Mucosa of rectum (tissue), 2 donors: ENCODE results near the gene TJP1.
"Not testable (repeated sequence)": the region's sequence is repeated elsewhere in the genome, so short reads cannot be mapped to it uniquely, and the experiment has no call there.

Source experiments
- H3K27ac ChIP-seq, 2 donors: one replicate each; pipeline ENCODE4 v1.7.0; 2013; ENCODE audit warnings: inconsistent platforms in 2 of 2, low read depth in 2 of 2, low read length in 2 of 2
- H3K27me3 ChIP-seq, 2 donors: one replicate each; pipeline ENCODE4 v1.7.0; 2013; ENCODE audit warnings: low read length in 2 of 2; ENCODE audit not compliant: control insufficient read depth in 2 of 2, insufficient read depth in 2 of 2
- H3K36me3 ChIP-seq, 2 donors: one replicate each; pipeline ENCODE4 v1.7.0; 2013; ENCODE audit warnings: low read length in 2 of 2; ENCODE audit not compliant: control insufficient read depth in 2 of 2, insufficient read depth in 2 of 2
- H3K4me1 ChIP-seq, 2 donors: one replicate each; pipeline ENCODE4 v1.7.0; 2013; ENCODE audit warnings: low read length in 2 of 2, mild to moderate bottlenecking in 1 of 2; ENCODE audit not compliant: control insufficient read depth in 2 of 2, insufficient read depth in 2 of 2
- H3K4me3 ChIP-seq, 2 donors: one replicate each; pipeline ENCODE4 v1.7.0; 2013; ENCODE audit warnings: low read length in 2 of 2
- H3K9ac ChIP-seq, 2 donors: one replicate each; pipeline ENCODE4 v1.7.0; 2013; ENCODE audit warnings: low read length in 2 of 2, low read depth in 1 of 2, mild to moderate bottlenecking in 1 of 2
- H3K9me3 ChIP-seq, 2 donors: one replicate each; pipeline ENCODE4 v1.7.0; 2013; ENCODE audit warnings: low read length in 2 of 2; ENCODE audit not compliant: control insufficient read depth in 2 of 2
- donor health status: healthy.
- donor health status: Normal muscosa, but diverticular disease.

Gene TJP1

GRCh38 chr15:29669823-29670222, 152.4 kb downstream of the TJP1 start:
- Histone ChIP-seq H3K9me3 (no peaks in the 10 kb centered on the region), H3K9ac (peak overlapping the region in 1 of 2 donors; percentile 33), H3K4me1 (peaks cover 8 to 19% of the 10 kb centered on the region in 2 donors), H3K4me3 (no peak overlapping the region), H3K36me3 (no peaks in the 10 kb centered on the region), H3K27me3 (no peaks in the 10 kb centered on the region), H3K27ac (no peak overlapping the region)

DNA sequence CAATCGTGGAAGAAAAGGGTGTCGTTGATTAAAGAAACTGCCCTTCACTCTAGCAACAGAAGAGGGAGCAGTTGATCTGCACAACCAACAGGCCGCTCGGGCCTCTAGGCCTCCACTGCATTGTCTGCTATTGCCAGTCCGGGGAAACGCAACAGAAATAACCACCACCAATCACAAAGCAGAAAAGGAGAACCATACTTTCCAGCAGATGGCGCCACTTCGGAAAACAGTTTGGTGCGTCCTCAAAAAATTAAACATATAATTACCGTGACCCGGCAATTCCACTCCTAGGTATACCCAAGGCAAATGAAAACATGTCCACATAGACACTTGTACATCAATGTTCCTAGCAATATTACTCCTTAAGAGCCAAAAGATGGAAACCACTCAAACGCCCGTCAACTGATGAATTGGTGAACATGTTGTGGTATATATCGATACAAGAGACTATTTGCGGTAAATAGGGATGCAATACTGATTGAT, 154.1 kb downstream of the TJP1 start:
- Histone ChIP-seq H3K36me3 (no peaks in the 10 kb centered on the region), H3K4me3 (no peak overlapping the region), H3K9me3 (no peaks in the 10 kb centered on the region), H3K27me3 (no peaks in the 10 kb centered on the region), H3K27ac (no peak overlapping the region), H3K9ac (no peak overlapping the region), H3K4me1 (peaks cover 8 to 19% of the 10 kb centered on the region in 2 donors)

GRCh38 chr15:29666241-29666640, 156.0 kb downstream of the TJP1 start:
- Histone ChIP-seq H3K9ac (no peak overlapping the region), H3K4me1 (peaks cover 6 to 12% of the 10 kb centered on the region in 2 donors), H3K4me3 (no peak overlapping the region), H3K27me3 (no peaks in the 10 kb centered on the region), H3K27ac (no peak overlapping the region), H3K36me3 (no peaks in the 10 kb centered on the region), H3K9me3 (no peaks in the 10 kb centered on the region)

DNA sequence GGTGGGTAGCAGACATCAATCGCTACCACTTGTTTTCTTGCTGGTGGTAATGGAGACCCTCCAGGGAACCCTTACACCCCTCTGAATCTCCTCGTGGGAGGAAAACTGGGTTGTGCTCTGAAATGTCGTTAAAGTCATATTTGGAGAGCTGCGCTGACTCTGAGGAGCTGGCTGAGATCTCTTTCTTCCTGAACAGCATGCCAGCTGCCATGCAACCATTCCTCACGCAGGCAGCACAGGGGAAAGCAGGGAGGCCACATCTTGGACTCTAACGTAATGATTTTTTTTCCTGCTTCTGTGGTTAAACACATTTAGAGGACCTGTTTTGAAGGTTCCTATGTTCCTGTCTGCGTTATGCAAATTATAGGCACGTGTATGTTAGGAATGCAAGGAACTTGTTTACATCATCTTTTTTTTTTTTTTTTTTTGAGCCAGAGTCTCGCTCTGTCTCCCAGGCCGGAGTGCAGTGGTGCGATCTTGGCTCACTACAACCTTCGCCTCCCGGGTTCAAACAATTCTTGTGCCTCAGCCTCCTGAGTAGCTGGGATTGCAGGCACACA, 156.7 kb downstream of the TJP1 start:
- no peak overlapping the region for H3K27ac ChIP-seq
- peaks cover 3 to 5% of the 10 kb centered on the region in 2 donors for H3K4me1 ChIP-seq
- H3K36me3 ChIP-seq, result no peaks in the 10 kb centered on the region
- no peak overlapping the region for H3K9ac ChIP-seq
- no peak overlapping the region for H3K4me3 ChIP-seq
- H3K27me3 ChIP-seq, result no peaks in the 10 kb centered on the region
- H3K9me3 ChIP-seq, result no peaks in the 10 kb centered on the region

DNA sequence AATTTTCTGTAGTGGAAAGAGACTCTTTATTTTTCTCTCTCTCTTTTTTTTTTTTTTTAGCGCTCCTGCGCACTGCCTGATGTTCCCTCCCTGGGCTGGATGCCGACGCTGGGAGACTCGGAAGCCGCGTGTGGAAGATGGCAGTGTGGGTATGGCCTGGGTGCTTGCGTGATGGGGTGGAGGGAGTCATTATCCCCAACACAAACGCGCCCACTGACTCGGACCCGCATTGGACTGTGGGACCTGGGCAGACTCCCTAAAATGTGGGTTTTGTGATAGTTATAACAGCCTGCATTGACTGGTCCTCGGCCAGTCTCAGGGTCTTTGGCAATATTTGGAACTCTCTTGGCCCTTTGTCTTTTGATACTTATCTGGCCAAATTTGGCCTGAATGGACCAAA, 157.9 kb downstream of the TJP1 start:
- Histone ChIP-seq H3K36me3 (no peaks in the 10 kb centered on the region), H3K4me3 (no peak overlapping the region), H3K9ac (no peak overlapping the region), H3K4me1 (no peaks in the 10 kb centered on the region), H3K27ac (no peak overlapping the region), H3K27me3 (no peaks in the 10 kb centered on the region), H3K9me3 (no peaks in the 10 kb centered on the region)

GRCh38 chr15:29657476-29657817, 164.8 kb downstream of the TJP1 start:
- not testable (repeated sequence) for H3K27me3 ChIP-seq, H3K9ac ChIP-seq, H3K4me1 ChIP-seq, H3K4me3 ChIP-seq, H3K36me3 ChIP-seq, H3K9me3 ChIP-seq, H3K27ac ChIP-seq

DNA sequence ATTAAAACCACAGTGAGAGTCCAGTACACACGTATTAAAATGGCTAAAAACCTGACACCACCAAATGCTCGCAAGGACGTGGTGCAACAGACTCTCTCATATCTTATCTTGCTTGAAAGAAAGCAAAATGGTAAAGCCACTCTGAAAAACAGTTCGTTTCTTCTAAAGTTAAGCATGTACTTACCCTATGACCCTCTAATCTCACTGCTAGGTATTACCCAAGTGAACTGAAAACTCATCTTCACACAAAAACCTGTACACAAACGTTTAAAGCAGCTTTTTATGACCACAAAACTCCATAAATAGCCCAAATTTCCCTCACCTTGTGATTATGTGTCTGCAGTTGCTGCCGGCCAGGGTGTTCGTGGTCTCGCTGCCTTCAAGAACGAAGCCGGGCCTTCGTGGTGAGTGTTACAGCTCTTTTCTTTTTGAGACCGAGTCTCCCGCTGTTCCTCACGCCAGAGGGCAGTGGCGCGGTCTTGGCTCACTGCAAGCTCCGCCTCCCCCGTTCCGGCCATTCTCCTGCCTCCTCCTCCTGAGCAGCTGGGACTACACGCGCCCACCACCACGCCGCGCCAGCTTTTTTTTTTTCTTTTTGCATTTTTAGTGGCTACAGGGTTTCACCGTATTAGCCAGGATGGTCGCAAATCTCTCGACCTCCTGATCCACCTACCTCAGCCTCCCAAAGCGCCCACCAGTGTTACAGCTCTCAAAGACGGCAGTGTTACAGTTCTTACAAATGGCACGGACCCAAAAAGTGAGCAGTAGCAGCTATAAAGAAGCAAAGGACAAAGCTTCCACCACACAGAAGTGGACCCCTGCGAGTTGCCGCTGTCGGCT, 165.4 kb downstream of the TJP1 start:
- H3K4me3 ChIP-seq, result no peak overlapping the region
- H3K9me3 ChIP-seq, result no peaks in the 10 kb centered on the region
- H3K4me1 ChIP-seq, result no peaks in the 10 kb centered on the region
- H3K27me3 ChIP-seq, result no peaks in the 10 kb centered on the region
- H3K27ac ChIP-seq, result no peak overlapping the region
- H3K9ac ChIP-seq, result no peak overlapping the region
- no peaks in the 10 kb centered on the region for H3K36me3 ChIP-seq

DNA sequence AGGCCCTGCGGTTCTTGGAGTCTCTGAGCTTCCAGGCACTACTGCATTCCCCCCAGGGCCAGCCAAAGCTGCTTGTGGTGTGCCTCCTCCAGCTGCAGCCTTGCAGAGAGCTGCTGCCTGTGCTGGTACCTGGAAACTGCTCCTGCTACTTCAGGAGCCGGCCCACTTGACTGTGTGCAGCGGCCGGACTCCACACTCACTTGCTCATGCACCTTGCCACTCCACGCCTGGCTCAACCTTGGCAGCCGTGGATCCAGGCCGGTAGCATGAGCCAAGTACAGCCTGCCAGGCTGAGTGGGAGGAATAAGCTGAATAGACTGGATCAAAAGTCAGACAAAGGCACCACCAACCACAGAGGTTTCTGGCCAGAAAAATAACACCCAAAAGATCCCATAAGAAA, 169.7 kb downstream of the TJP1 start:
- Histone ChIP-seq H3K36me3 (no peaks in the 10 kb centered on the region), H3K9ac (no peak overlapping the region), H3K27me3 (no peaks in the 10 kb centered on the region), H3K4me1 (no peaks in the 10 kb centered on the region), H3K9me3 (no peaks in the 10 kb centered on the region), H3K4me3 (no peak overlapping the region), H3K27ac (no peak overlapping the region)

DNA sequence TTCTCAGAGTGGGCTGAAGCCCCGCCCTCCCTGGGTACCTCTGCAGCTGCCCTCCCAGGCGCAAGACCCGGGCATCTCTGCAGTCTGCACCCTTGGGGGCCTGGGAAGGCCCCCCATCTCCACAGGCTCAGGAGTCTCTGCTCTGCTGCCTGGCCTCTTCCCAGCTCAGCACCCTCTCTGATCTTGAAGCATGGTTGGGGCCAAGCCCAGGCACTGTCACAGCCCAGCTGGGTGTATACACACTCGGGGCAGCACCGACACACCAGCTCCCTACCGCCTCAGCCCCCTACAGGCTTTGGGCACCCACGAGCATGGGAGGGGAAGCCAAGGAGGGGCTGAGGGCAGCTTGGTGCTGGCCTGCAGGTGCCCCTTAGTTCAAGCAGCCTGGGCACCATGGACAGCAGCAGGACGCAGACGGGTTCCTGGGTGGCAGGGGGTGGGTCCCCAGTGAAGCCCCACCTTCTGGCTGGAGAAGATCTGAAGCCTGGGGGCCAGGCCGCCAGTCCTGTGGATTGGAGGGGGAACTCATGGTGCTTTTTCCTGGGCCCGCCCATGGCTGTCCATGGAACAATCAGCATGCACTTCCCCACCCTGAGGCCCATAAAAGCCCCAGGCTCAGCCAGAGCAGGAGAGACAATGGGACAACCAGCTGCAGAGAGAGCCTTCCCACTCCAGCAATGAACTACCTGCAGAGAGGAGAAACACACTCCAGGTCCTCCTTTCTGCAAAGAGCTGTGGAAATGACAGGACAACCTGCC, 170.6 kb downstream of the TJP1 start:
- H3K4me3 ChIP-seq, result no peak overlapping the region

More for the DNA sequence above, 170.6 kb downstream of the TJP1 start:
- no peaks in the 10 kb centered on the region for H3K36me3 ChIP-seq
- H3K9me3 ChIP-seq, result no peaks in the 10 kb centered on the region
- no peaks in the 10 kb centered on the region for H3K4me1 ChIP-seq
- no peak overlapping the region for H3K9ac ChIP-seq
- H3K27me3 ChIP-seq, result no peaks in the 10 kb centered on the region
- no peak overlapping the region for H3K27ac ChIP-seq
